A673 (cell line): ENCODE data around the gene SKI. TPM values are rescaled to one million over a fixed set of nuclear protein-coding genes. Genes with fewer than 3 reads are reported as not detected.

Source experiments
- BruUV-seq: library from RNA; stranded (reverse); fragments of 400-500 nt; replicated peaks from 2 replicates; lab custom pipeline; 2021; lab: Mats Ljungman, UMichigan
- CTCF ChIA-PET: fragments of 300-600 bp; sonication (Branson Sonifier 250); formaldehyde crosslinking; loops from one replicate; lab custom pipeline; 2022; ENCODE audit warnings: antibody characterized with exemption; lab: Charles Lee
- POLR2A ChIA-PET: fragments of 300-600 bp; sonication (Branson Sonifier 250); formaldehyde crosslinking; loops from one replicate; lab custom pipeline; 2022; ENCODE audit warnings: antibody characterized with exemption; ENCODE audit not compliant: low non-redundant PET; lab: Charles Lee
- DNase-seq: peaks from one replicate; pipeline ENCODE4 v3.0.0-alpha.2; 2015; ENCODE audit warnings: low spot score
- H3K27ac ChIP-seq: fragments of 200-600 bp; sonication (generic); 2 replicates; pipeline ENCODE4 v1.5.1; 2016; ENCODE audit warnings: mixed run types, low read depth, mild to moderate bottlenecking, mixed read lengths, antibody characterized with exemption, low read length; ENCODE audit not compliant: poor library complexity, severe bottlenecking
- H3K27me3 ChIP-seq: fragments of 200-600 bp; sonication (generic); replicated peaks from 2 replicates; pipeline ENCODE4 v1.6.1; 2017; ENCODE audit warnings: mixed run types, low read depth, mild to moderate bottlenecking, mixed read lengths, antibody characterized with exemption, low read length; ENCODE audit not compliant: insufficient read depth, poor library complexity
- H3K36me3 ChIP-seq: fragments of 200-600 bp; sonication (generic); 2 replicates; pipeline ENCODE4 v1.6.1; 2016; ENCODE audit warnings: mixed run types, mild to moderate bottlenecking, mixed read lengths, antibody characterized with exemption, low read length; ENCODE audit not compliant: insufficient read depth, poor library complexity, severe bottlenecking
- H3K4me1 ChIP-seq: fragments of 200-600 bp; sonication (generic); 2 replicates; pipeline ENCODE4 v1.6.1; 2017; ENCODE audit warnings: mixed run types, mild to moderate bottlenecking, mixed read lengths, antibody characterized with exemption, low read length; ENCODE audit not compliant: insufficient read depth, poor library complexity, severe bottlenecking
- H3K4me3 ChIP-seq: fragments of 200-600 bp; sonication (generic); 2 replicates; pipeline ENCODE4 v1.5.1; 2016; ENCODE audit warnings: low read depth, mixed run types, mild to moderate bottlenecking, mixed read lengths, low read length; ENCODE audit not compliant: poor library complexity, severe bottlenecking
- H3K9me3 ChIP-seq: fragments of 200-600 bp; sonication (generic); 2 replicates; pipeline ENCODE4 v1.6.1; 2016; ENCODE audit warnings: mixed run types, low read depth, mild to moderate bottlenecking, mixed read lengths, antibody characterized with exemption, low read length; ENCODE audit not compliant: poor library complexity, severe bottlenecking
- EZH2 ChIP-seq: fragments of 200-600 bp; sonication (generic); IDR thresholded peaks from 2 replicates; pipeline ENCODE4 v1.6.1; 2017; ENCODE audit warnings: borderline replicate concordance, low read depth, mild to moderate bottlenecking, mixed read lengths, antibody characterized with exemption, low read length; ENCODE audit not compliant: poor library complexity, severe bottlenecking
- intact Hi-C: fragments of 100-400 bp; cut with micrococcal nuclease; formaldehyde crosslinking; loops from one replicate; pipeline ENCODE4 v1.10.0; 2022; ENCODE audit not compliant: unreplicated experiment
- total RNA-seq: library from RNA; stranded (reverse); gene quantifications from 2 replicates; pipeline ENCODE4 v1.2.3, GENCODE V29; 2021
- TF ChIP-seq, protein P1 (sequence below): fragments of 300-800, 200-600 bp; sonication (generic); conservative IDR thresholded peaks from 2 replicates; pipeline ENCODE4 v1.5.1; 2017; ENCODE audit warnings: low read depth, mild to moderate bottlenecking, antibody characterized with exemption, low read length, moderate library complexity, mixed read lengths

SKI gene
- total RNA-seq, 1 experiment from 2014 or later, result 88.1 TPM

GRCh38 chr1:2248127-2248826, 20.2 kb downstream of the SKI start:
- CTCF ChIA-PET, result no interaction called here
- Histone ChIP-seq H3K9me3 (no peaks in the 10 kb centered on the region), H3K4me1 (peaks cover 6% of the 10 kb centered on the region), H3K27me3 (no peaks in the 10 kb centered on the region), H3K36me3 (peaks cover 10% of the 10 kb centered on the region), H3K4me3 (no peak overlapping the region), H3K27ac (peak overlapping the region; percentile 34)
- BruUV-seq, result no TSS peak
- POLR2A ChIA-PET, result no interaction called here
- TF ChIP-seq, protein P1, sequence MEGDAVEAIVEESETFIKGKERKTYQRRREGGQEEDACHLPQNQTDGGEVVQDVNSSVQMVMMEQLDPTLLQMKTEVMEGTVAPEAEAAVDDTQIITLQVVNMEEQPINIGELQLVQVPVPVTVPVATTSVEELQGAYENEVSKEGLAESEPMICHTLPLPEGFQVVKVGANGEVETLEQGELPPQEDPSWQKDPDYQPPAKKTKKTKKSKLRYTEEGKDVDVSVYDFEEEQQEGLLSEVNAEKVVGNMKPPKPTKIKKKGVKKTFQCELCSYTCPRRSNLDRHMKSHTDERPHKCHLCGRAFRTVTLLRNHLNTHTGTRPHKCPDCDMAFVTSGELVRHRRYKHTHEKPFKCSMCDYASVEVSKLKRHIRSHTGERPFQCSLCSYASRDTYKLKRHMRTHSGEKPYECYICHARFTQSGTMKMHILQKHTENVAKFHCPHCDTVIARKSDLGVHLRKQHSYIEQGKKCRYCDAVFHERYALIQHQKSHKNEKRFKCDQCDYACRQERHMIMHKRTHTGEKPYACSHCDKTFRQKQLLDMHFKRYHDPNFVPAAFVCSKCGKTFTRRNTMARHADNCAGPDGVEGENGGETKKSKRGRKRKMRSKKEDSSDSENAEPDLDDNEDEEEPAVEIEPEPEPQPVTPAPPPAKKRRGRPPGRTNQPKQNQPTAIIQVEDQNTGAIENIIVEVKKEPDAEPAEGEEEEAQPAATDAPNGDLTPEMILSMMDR, result no peak
- no peak for TF ChIP-seq EZH2
- intact Hi-C loops, result no loop called here
- DNase-seq, result no peak

GRCh38 chr1:2248854-2249558, 20.9 kb downstream of the SKI start:
- Histone ChIP-seq H3K27ac (peak overlapping the region; percentile 30), H3K4me3 (no peak overlapping the region), H3K27me3 (no peaks in the 10 kb centered on the region), H3K9me3 (no peaks in the 10 kb centered on the region), H3K36me3 (peaks cover 14% of the 10 kb centered on the region), H3K4me1 (peaks cover 6% of the 10 kb centered on the region)
- intact Hi-C loops, result no loop called here
- no peak for TF ChIP-seq EZH2
- TF ChIP-seq, protein P1, result no peak
- POLR2A ChIA-PET, result no interaction called here
- BruUV-seq, result no TSS peak
- no peak for DNase-seq
- CTCF ChIA-PET, result no interaction called here

- POLR2A ChIA-PET, result no interaction called here
These were observed 21.4 kb downstream of the SKI start for GRCh38 chr1:2249559-2249906.

More at GRCh38 chr1:2249559-2249906, 21.4 kb downstream of the SKI start:
- Histone ChIP-seq H3K36me3 (peaks cover 14% of the 10 kb centered on the region), H3K4me3 (no peak overlapping the region), H3K27me3 (no peaks in the 10 kb centered on the region), H3K4me1 (peaks cover 6% of the 10 kb centered on the region), H3K9me3 (peaks cover 2% of the 10 kb centered on the region), H3K27ac (peak overlapping the region; percentile 30)
- no peak for DNase-seq
- BruUV-seq, result no TSS peak
- TF ChIP-seq, protein P1, result no peak
- TF ChIP-seq EZH2, result no peak
- intact Hi-C loops, result no loop called here
- CTCF ChIA-PET, result no interaction called here
